GM19463 (cell line): ENCODE measurements around the gene LIN37.

Experiments used
- ATAC-seq: cut with Tn5 transposase; IDR thresholded peaks from one replicate; pipeline ENCODE4 v1.9.1; 2021; ENCODE audit warnings: mild to moderate bottlenecking, moderate library complexity; ENCODE audit not compliant: unreplicated experiment

Gene LIN37

DNA sequence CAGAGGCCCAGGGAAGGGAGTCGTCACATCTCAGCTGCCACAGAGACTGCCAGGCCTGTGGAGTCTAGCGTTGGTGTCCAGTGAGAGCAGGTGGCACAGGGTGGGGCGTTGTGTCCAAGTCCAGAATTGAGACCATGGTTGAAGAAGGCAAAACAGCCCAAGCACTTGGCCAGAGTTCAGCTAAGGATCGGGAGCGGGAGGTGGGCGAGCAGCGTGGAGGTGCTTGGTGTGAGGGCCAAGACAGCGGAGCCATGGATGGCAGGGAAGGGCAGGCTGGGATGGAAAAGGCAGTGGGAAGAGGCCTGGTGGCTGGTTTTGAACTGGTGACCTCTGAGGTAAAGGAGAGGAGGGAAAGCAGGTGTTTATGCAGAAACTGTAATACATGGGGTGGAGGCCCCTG, 14.1 kb upstream of the LIN37 start:
- no peak for ATAC-seq

GRCh38 chr19:35734889-35735288, 13.5 kb upstream of the LIN37 start:
- ATAC-seq, result no peak

GRCh38 chr19:35736913-35737886, 11.2 kb upstream of the LIN37 start:
- no peak for ATAC-seq

- no peak for ATAC-seq
These were observed 10.1 kb upstream of the LIN37 start for GRCh38 chr19:35738021-35738886.

DNA sequence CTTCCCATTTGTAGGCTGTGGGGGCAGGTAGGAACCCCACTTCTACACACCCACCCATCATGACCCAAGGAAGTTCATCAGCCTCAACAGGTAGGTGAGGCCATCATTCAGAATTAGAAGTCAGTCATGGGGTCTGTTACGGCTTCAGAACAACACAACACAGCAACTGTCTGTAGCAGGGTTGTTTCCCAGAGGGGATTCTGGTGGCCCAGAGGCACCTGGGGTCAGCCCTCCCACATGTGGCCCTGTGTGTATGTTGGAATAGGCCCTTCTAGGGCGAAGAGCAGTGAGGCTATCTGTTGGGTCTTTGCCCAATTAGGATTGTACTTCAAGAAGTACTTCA, 9.5 kb upstream of the LIN37 start:
- no peak for ATAC-seq

DNA sequence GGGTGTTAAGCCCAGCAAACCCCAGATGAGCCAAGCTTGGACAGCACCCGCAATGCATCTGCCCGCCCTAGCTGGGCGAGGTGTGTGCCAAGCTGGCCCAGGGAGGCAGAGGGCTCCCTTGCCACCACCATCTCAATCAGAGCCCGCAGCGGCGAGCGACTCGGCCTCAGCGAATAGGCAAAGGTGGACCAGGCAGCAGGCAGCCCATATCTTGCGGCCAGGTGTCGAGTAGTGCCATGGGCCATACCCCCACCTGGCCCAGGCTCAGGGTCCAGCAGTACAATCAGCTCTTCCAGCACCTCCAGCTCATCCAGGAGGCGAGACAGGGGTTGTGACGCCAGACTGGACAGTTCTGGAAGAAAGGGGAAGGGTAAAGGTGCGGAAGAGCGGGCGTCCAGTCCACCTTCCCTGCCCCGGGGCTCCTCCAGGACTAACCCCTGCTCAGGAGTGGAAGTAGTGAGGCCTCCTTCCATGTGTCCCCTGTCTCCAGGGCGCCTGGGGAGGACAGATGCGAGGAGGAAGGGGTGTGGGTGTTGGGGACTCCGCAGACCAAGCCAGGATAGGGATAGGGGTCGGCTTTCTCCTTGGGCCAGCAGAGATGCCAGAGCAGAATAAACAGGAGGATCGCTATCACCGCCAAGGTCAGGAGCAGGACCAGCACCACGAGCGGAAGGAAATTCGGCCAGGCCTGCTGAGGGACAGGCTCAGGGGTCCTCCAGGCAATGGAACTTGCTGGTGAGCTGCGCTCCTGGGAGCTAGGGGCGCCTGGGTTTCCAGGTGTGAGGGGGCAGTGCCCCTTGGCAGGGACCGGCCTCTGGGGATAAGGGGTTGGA, 8.9 kb upstream of the LIN37 start:
- no peak for ATAC-seq

DNA sequence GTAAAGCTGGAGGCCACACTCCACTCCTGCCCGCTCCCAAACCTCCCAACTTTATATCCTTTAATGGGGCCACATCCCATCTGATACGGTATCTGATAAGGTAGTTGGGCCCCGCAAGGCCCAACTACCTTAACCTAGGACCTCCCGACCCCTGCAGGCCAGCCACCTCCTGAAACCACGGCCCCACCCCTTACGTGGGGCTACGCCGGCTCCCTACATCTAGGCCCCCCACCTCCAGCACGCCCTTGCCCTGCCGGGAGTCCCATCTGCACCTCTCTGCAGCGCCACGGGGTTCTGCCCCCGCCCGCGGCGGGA, 8.3 kb upstream of the LIN37 start:
- ATAC-seq, result peak; percentile 16

DNA sequence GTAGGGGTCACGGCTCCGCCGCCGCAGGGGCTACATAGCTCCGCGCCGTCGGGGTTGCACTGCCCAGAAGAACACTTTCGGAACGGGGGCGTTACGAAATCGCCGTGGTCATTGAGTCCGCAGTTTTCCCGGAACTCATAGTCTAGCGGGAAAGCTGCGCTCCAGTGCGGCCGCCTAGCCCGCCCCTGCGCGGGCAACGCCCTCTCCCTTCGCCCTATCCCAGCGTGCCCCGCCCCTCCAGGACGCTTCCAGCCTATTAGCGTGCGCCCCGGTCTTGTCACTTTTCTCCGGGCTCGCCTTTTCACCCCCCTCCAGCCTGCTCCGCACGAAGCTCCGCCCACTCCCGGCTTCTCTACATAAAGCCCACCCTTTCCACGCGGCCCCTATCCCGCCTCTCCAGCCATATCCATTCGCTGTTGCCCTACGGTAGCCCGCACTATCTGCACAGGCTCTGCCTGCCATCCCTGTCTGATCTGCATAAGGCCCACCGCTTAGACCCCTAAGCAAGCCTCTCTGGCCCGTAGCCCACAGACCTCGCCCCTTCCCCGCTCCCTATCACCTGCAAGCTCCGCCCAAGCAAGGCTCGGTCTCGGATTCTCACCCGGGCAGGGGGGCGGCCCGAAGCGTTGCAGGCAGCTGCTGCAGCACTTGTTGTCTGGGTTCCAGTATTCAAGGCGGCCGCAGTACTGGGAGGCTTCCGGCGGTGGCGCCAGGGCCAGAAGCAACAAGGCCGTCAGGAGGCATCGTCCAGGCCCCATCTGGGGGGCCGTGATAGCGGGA, 7.8 kb upstream of the LIN37 start:
- peak; percentile 62 for ATAC-seq

DNA sequence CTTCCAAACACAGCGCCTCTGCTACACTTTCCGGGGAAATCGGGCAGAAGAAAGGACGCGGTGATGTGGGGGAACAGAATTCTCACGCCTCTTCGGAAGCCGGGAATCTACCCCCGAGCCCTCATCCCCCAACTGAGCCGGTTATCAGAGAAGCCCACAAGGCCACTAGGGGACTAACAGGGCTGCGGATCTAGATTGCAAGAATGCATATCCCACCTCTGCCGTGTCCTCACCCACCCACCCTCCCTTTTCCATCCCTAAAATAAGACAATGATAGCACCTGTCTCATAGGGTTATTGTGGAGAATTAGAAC, 7.2 kb upstream of the LIN37 start:
- ATAC-seq, result no peak

DNA sequence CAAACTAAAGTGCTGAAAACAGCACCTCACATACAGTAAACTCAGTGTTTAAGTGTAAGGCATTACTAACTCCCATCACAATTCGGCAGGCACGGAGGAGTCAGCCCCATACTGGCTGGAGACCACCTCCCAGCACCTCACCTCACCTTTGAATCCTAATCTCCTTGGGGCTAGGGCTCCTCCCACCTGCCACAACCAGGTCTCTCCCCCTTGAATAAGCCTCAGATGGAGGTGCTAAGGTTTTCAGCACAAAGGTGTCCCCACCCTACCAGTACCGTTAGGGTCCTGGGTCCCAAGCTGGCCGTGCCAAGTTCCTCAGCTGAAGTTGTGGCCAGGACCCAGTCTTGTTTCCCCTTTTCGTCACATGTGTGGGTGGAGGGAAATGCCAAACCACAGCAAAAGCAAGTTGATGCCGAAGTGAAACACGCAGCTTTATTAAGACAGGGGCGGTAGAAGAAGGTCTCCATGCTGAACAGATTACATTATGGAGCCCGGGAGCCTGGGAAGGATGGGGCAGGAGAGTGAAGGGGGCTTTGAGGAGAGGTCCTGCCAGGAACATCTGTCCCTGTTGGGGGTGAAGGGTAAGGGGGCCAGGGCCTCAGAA, 6.2 kb upstream of the LIN37 start, which contains the start of gene IGFLR1:
TSS of gene IGFLR1 (minus strand) at position 332 of the 604 bp plus-strand sequence. CDS start 1,272 bp downstream, outside the sequence.
- no peak for ATAC-seq

- no peak for ATAC-seq
These were observed 4.5 kb upstream of the LIN37 start for GRCh38 chr19:35743640-35744429.

- peak; percentile 23 for ATAC-seq
These were observed 3.7 kb upstream of the LIN37 start for GRCh38 chr19:35744430-35745327.

GRCh38 chr19:35745328-35746086, 2.9 kb upstream of the LIN37 start, which contains the start of the genes PSENEN and U2AF1L4:
PSENEN (plus strand) TSS chr19:35745651; CDS start chr19:35745931, 280 bp downstream.
U2AF1L4 (minus strand) TSS chr19:35745418; CDS start chr19:35745391, 27 bp downstream.
- ATAC-seq, result peak; percentile 31

DNA sequence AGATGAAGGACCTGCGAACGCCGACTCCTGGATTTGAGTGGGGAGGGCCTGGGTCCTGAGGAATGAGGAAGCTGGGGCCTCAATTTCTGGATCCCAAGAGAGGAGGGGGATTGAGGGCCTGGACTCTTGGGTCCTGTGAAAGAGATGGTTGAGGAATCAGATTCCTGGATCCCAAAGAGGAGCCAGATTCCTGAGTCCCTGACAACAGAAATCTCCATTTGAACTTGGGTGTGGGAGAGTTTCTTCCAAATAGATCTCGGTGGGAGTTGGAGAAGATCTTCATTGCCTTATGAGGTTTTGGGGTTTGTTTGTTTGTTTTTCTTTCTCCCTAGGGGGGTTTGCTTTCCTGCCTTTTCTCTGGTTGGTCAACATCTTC, 2.3 kb upstream of the LIN37 start:
- ATAC-seq, result no peak

DNA sequence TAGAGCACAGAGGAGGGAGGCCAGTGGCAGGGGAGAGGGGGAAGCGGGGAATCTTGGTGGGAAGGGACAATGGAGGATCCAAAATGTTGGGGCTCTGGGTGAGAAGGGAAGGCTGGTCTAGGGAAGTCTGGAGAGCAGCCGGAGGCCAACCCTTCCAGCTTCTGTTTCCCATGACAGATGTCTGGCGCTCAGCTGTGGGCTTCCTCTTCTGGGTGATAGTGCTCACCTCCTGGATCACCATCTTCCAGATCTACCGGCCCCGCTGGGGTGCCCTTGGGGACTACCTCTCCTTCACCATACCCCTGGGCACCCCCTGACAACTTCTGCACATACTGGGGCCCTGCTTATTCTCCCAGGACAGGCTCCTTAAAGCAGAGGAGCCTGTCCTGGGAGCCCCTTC, 1.8 kb upstream of the LIN37 start:
- ATAC-seq, result no peak

GRCh38 chr19:35750167-35750566, 1.8 kb downstream of the LIN37 start:
- ATAC-seq, result no peak
